ENCODE results near the gene POTEB3.
"Not testable (repeated sequence)": the region's sequence is repeated elsewhere in the genome, so short reads cannot be mapped to it uniquely, and the experiment has no call there.

GRCh38 chr15:21383866-21384485, 56.3 kb downstream of the POTEB3 start:
- not testable (repeated sequence) for TF ChIP-seq CTCF, EZH2phosphoT487, EZH2 (IDR thresholded peaks at IDR 0.05)
